GM21367 (cell line): ENCODE measurements around the gene HCAR2.
"Not testable (repeated sequence)": the region's sequence is repeated elsewhere in the genome, so short reads cannot be mapped to it uniquely, and the experiment has no call there.

Experiments used
- ATAC-seq: cut with Tn5 transposase; IDR thresholded peaks from one replicate; pipeline ENCODE4 v1.9.1; 2021; ENCODE audit not compliant: unreplicated experiment

HCAR2 gene

GRCh38 chr12:122668268-122668667 is 34.9 kb downstream of the HCAR2 start:
- ATAC-seq: no peak

- no peak for ATAC-seq
Observed at GRCh38 chr12:122665759-122666158, 37.4 kb downstream of the HCAR2 start.

- ATAC-seq: no peak
Observed at GRCh38 chr12:122665349-122665748, 37.8 kb downstream of the HCAR2 start.

- ATAC-seq: no peak
Observed at GRCh38 chr12:122661938-122662337, 41.2 kb downstream of the HCAR2 start.

- ATAC-seq: no peak
Observed at GRCh38 chr12:122661246-122661645, 41.9 kb downstream of the HCAR2 start.

GRCh38 chr12:122659579-122659978 is 43.6 kb downstream of the HCAR2 start:
- ATAC-seq: no peak

GRCh38 chr12:122656298-122656697 is 46.9 kb downstream of the HCAR2 start:
- no peak for ATAC-seq

GRCh38 chr12:122653291-122653690 is 49.9 kb downstream of the HCAR2 start:
- ATAC-seq: not testable (repeated sequence)

- no peak for ATAC-seq
Observed at GRCh38 chr12:122651520-122652224, 51.5 kb downstream of the HCAR2 start.
